Sigmoid colon (tissue), 7 donors: ENCODE data around the gene RPS15. TPM values are rescaled to one million over a fixed set of nuclear protein-coding genes. Genes with fewer than 3 reads are reported as not detected.
"Not testable (repeated sequence)": the region's sequence is repeated elsewhere in the genome, so short reads cannot be mapped to it uniquely, and the experiment has no call there.

Experiments used
- DNase-seq: peaks from one replicate; pipeline ENCODE4 v3.0.0-alpha.2; 2019
- H3K27ac ChIP-seq, 4 donors: fragments of 200-600 bp; sonication (generic); one replicate each; pipeline ENCODE4 v1.5.1; 2016 to 2019; ENCODE audit warnings: mild to moderate bottlenecking in 1 of 4
- H3K27me3 ChIP-seq, 3 donors: fragments of 200-600 bp; sonication (generic); one replicate each; pipeline ENCODE4 v1.5.1; 2019; ENCODE audit warnings: mild to moderate bottlenecking in 1 of 3
- H3K36me3 ChIP-seq, 4 donors: fragments of 200-600 bp; sonication (generic); one replicate each; pipeline ENCODE4 v1.5.1; 2016 to 2019
- H3K4me1 ChIP-seq, 4 donors: fragments of 200-600 bp; sonication (generic); one replicate each; pipeline ENCODE4 v1.5.1; 2017 to 2019
- H3K4me3 ChIP-seq, 4 donors: fragments of 200-600 bp; sonication (generic); one replicate each; pipeline ENCODE4 v1.5.1; 2017 to 2019; ENCODE audit warnings: mild to moderate bottlenecking in 2 of 4, moderate library complexity in 1 of 4
- H3K9me3 ChIP-seq, 4 donors: fragments of 200-600 bp in 3 of 4; sonication (generic) in 3 of 4; one replicate each; pipeline versions ENCODE4 v1.5.1 to v1.6.1; 2013 to 2019
- CTCF ChIP-seq, 4 experiments: fragments of 450-650 bp in 3 of 4; fragments of 200-600 bp in 1 of 4; IDR thresholded peaks; one replicate each; pipeline ENCODE4 v1.5.1; 2016 to 2019; ENCODE audit warnings: antibody characterized with exemption in 4 of 4, mild to moderate bottlenecking in 3 of 4, moderate library complexity in 2 of 4
- EP300 ChIP-seq, 4 donors: sonication (generic); formaldehyde crosslinking; IDR thresholded peaks; one replicate each; pipeline ENCODE4 v1.6.1; 2017; ENCODE audit warnings: antibody characterized with exemption in 4 of 4
- POLR2A ChIP-seq, 2 donors: fragments of 450-650 bp; IDR thresholded peaks; one replicate each; pipeline ENCODE4 v1.6.1; 2016; ENCODE audit warnings: antibody characterized with exemption in 2 of 2, mild to moderate bottlenecking in 2 of 2, moderate library complexity in 2 of 2
- POLR2AphosphoS5 ChIP-seq, 4 donors: sonication (generic); formaldehyde crosslinking; IDR thresholded peaks; one replicate each; pipeline ENCODE4 v1.6.1; 2017; ENCODE audit warnings: antibody characterized with exemption in 4 of 4
- WGBS, 2 donors: extraction: QIAGEN DNeasy Blood & Tissue Kit; methylation state at CpG; one replicate each; pipeline ENCODE4 v1.1.7; 2013; 5-methylcytosine and 5-hydroxymethylcytosine counted together
- intact Hi-C: fragments of 100-400 bp; cut with DNase I; formaldehyde crosslinking; loops from one replicate; pipeline ENCODE4 v1.15.1; 2023
- polyA plus RNA-seq, 3 donors: library from polyadenylated mRNA; stranded (reverse); fragments of 200-250 nt; gene quantifications; one replicate each; pipeline ENCODE4 v1.2.3, GENCODE V29; 2013
- total RNA-seq, 4 donors: library from RNA; depleted of rRNA; stranded (reverse); fragments of >200 nt; gene quantifications; one replicate each; pipeline ENCODE4 v1.1.0, GENCODE V29; 2016
- donor health status: healthy with polysubstance abuse.
- donor health status: Bipolar disorder and iron deficiency.
- donor health status: healthy.

The RPS15 gene
- total and polyA plus RNA-seq, 7 donors, result 2,516 to 5,641 (median 3,724) TPM

DNA sequence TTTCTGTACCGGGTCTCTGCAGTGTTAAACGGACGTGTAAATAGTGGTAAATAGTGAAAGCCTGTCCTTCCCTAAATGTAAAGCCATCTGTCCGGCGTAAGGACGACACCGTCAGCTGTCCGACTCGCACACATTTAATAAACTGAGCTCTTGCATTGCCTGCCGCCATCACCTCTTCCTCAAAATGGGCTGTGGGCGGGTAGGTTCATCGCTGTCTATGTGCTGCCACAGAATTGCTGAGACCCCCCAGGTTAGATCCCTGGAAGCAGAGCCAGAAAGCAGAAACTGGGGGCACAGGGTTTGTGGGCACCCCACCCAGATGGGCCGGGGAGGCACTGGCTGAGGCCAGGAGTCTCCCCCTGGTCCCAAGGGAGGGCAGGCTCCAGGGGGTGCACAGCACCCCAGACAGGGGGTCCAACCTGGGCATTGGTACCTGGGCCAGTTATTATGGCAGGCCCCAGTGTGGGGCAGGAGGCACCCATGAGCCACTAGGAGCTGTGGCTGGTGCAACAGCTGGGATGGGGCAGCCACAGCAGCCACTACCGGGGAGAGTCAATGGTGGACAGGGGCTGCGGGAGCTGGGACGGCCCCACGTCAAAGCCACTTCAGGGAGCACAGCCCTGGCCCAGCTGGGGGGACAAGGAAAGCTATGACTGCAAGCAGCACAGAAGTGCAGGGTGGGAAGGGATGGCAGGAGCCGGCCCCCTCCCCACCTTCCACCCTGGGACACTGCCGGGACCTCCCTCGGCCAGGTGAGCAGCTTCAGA lies 35.1 kb downstream of the RPS15 start:
- H3K27me3 ChIP-seq, result peaks cover 44 to 80% (median 59%) of the 10 kb centered on the region in 3 donors
- intact Hi-C loops, result no loop called here
- H3K4me3 ChIP-seq, result no peak overlapping the region
- peaks cover 0 to 46% (median 45%) of the 10 kb centered on the region in 4 donors for H3K4me1 ChIP-seq
- H3K36me3 ChIP-seq, result peaks cover 0 to 19% (median 0%) of the 10 kb centered on the region in 4 donors
- H3K27ac ChIP-seq, result no peak overlapping the region
- no peak for DNase-seq
- TF ChIP-seq POLR2A (IDR thresholded peaks at IDR 0.05) (no peak), CTCF (IDR thresholded peaks at IDR 0.05) (no peak), EP300 (IDR thresholded peaks at IDR 0.05) (no peak), POLR2AphosphoS5 (IDR thresholded peaks at IDR 0.05) (no peak)
- no peaks in the 10 kb centered on the region for H3K9me3 ChIP-seq
- 69 to 78% methylated on average over 20 of the region's 20 CpGs for WGBS, 2 donors

- H3K36me3 ChIP-seq, result peaks cover 0 to 19% (median 0%) of the 10 kb centered on the region in 4 donors
- no peak overlapping the region for H3K4me3 ChIP-seq
- no peak for TF ChIP-seq POLR2AphosphoS5 (IDR thresholded peaks at IDR 0.05)
- no peak for TF ChIP-seq EP300 (IDR thresholded peaks at IDR 0.05)
- TF ChIP-seq CTCF (IDR thresholded peaks at IDR 0.05), result no peak
- TF ChIP-seq POLR2A (IDR thresholded peaks at IDR 0.05), result no peak
- WGBS, 2 donors, result 85 to 87% methylated on average over 31 of the region's 31 CpGs
- intact Hi-C loops, result no loop called here
- H3K9me3 ChIP-seq, result no peaks in the 10 kb centered on the region
- H3K27ac ChIP-seq, result no peak overlapping the region
- DNase-seq, result no peak
- H3K27me3 ChIP-seq, result peaks cover 35 to 71% (median 51%) of the 10 kb centered on the region in 3 donors
- peaks cover 0 to 43% (median 40%) of the 10 kb centered on the region in 4 donors for H3K4me1 ChIP-seq
Observed at GRCh38 chr19:1474011-1474764, 36.0 kb downstream of the RPS15 start.

DNA sequence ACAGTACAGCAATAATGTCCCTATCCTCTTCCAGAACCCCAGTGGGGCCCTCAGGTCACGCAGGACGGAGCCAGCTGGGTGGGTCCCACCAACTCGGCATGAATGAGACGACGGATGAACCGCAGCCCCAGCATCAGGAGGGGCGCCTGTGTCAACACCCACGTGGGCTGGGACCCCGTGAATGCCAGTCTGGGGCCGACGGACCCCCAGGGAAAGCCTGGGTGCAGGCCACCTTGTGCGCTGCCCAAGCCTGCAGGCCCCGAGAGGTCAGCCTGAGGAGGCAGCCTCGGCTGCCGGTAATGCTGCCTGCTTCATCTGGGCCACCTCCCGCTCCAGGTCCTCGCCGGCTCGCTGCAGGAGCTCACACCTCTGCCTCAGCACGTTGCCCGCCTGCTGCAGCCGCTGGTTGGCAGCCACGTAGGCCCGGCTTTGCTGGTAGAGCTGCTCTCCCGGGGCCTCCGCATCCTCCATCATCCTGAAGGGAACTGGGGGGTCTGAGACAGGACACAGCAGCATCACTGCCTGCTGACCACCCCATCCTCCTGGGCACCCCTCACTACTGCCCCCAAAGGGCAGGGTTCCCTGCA lies 36.7 kb downstream of the RPS15 start:
- intact Hi-C loops, result no loop called here
- H3K9me3 ChIP-seq, result no peaks in the 10 kb centered on the region
- 92 to 94% methylated on average over 26 of the region's 26 CpGs for WGBS, 2 donors
- peaks cover 0 to 45% (median 37%) of the 10 kb centered on the region in 4 donors for H3K4me1 ChIP-seq
- no peak overlapping the region for H3K4me3 ChIP-seq
- no peak for TF ChIP-seq POLR2A (IDR thresholded peaks at IDR 0.05)
- TF ChIP-seq POLR2AphosphoS5 (IDR thresholded peaks at IDR 0.05), result no peak
- no peak for TF ChIP-seq EP300 (IDR thresholded peaks at IDR 0.05)
- no peak for TF ChIP-seq CTCF (IDR thresholded peaks at IDR 0.05)
- no peak for DNase-seq
- peaks cover 28 to 65% (median 48%) of the 10 kb centered on the region in 3 donors for H3K27me3 ChIP-seq
- peaks cover 0 to 19% (median 0%) of the 10 kb centered on the region in 4 donors for H3K36me3 ChIP-seq
- no peak overlapping the region for H3K27ac ChIP-seq

- Histone ChIP-seq H3K36me3 (peaks cover 0 to 19% (median 0%) of the 10 kb centered on the region in 4 donors), H3K9me3 (no peaks in the 10 kb centered on the region), H3K27me3 (peaks cover 18 to 54% (median 37%) of the 10 kb centered on the region in 3 donors), H3K4me3 (no peak overlapping the region), H3K27ac (no peak overlapping the region), H3K4me1 (peaks cover 0 to 35% (median 27%) of the 10 kb centered on the region in 4 donors)
- TF ChIP-seq POLR2AphosphoS5 (IDR thresholded peaks at IDR 0.05) (no peak), EP300 (IDR thresholded peaks at IDR 0.05) (no peak), CTCF (IDR thresholded peaks at IDR 0.05) (no peak), POLR2A (IDR thresholded peaks at IDR 0.05) (no peak)
- DNase-seq, result no peak
- WGBS, 2 donors, result 93 to 95% methylated on average over 31 of the region's 31 CpGs
- intact Hi-C loops, result no loop called here
Observed at GRCh38 chr19:1475751-1476437, 37.7 kb downstream of the RPS15 start.

DNA sequence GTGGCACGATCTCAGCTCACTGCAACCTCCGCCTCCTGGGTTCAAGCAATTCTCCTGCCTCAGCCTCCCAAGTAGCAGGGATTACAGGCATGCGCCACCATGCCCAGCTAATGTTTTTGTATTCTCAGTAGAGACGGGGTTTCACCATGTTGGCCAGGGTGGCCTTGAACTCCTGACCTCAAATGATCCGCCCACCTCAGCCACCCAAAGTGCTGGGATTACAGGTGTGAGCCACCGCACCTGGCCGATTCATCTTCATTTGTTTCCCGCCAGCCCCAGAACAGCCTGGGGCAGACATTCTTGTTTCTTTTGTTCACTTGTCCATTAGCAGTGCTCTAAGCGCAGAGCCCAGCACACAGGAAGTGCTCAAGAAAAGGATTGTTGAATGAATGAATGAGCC lies 38.9 kb downstream of the RPS15 start:
- H3K4me3 ChIP-seq, H3K9me3 ChIP-seq, intact Hi-C loops, DNase-seq, H3K27ac ChIP-seq: not testable (repeated sequence)
- 88 to 95% methylated on average over 9 of the region's 9 CpGs for WGBS, 2 donors
- peaks cover 6 to 43% (median 26%) of the 10 kb centered on the region in 3 donors for H3K27me3 ChIP-seq
- H3K4me1 ChIP-seq, result peaks cover 0 to 23% (median 18%) of the 10 kb centered on the region in 4 donors
- H3K36me3 ChIP-seq, result peaks cover 0 to 19% (median 0%) of the 10 kb centered on the region in 4 donors
